Keratinocyte (primary cell): ENCODE results near the gene LUM. TPM values are rescaled to one million over a fixed set of nuclear protein-coding genes. Genes with fewer than 3 reads are reported as not detected.

Experiments used
- DNase-seq: peaks from one replicate; pipeline ENCODE4 v3.0.0-alpha.2; 2011; ENCODE audit warnings: low read depth, missing footprints, low spot score
- FAIRE-seq: peaks from 2 replicates; lab custom pipeline; 2011; peaks lifted over from hg19 to GRCh38; lab: Jason Lieb, UNC
- H2AFZ ChIP-seq: 2 replicates; pipeline ENCODE4 v1.6.0; 2012; ENCODE audit warnings: low read length, control low read depth, inconsistent platforms; ENCODE audit not compliant: control insufficient read depth
- H3K27ac ChIP-seq: 2 replicates; pipeline ENCODE4 v1.5.1; 2011; ENCODE audit warnings: low read length; ENCODE audit not compliant: control insufficient read depth, insufficient read depth
- H3K27me3 ChIP-seq: 3 replicates; pipeline ENCODE4 v1.6.0; 2011; ENCODE audit warnings: low read length; ENCODE audit not compliant: control insufficient read depth, insufficient read depth; ENCODE audit errors: extremely low read depth
- H3K36me3 ChIP-seq, 2 experiments: 2 replicates in 1 of 2; 3 replicates in 1 of 2; pipeline ENCODE4 v1.5.1; 2011; ENCODE audit warnings: low read length in 2 of 2, mild to moderate bottlenecking in 1 of 2; ENCODE audit not compliant: control insufficient read depth in 2 of 2, insufficient read depth in 2 of 2; ENCODE audit errors: extremely low read depth in 1 of 2
- H3K4me1 ChIP-seq: 3 replicates; pipeline ENCODE4 v1.5.1; 2011; ENCODE audit warnings: low read length; ENCODE audit not compliant: control insufficient read depth, insufficient read depth; ENCODE audit errors: extremely low read depth
- H3K4me2 ChIP-seq: 3 replicates; pipeline ENCODE4 v1.6.0; 2011; ENCODE audit warnings: low read depth, low read length; ENCODE audit not compliant: control insufficient read depth, insufficient read depth; ENCODE audit errors: extremely low read depth
- H3K4me3 ChIP-seq, 3 experiments: fragments of 200-600 bp in 1 of 3; sonication (generic) in 1 of 3; 2 replicates in 2 of 3; 3 replicates in 1 of 3; pipeline ENCODE4 v1.5.1; 2011 to 2016; ENCODE audit warnings: low read length in 3 of 3, mild to moderate bottlenecking in 3 of 3, control low read depth in 2 of 3, inconsistent platforms in 1 of 3, low read depth in 1 of 3, mixed read lengths in 1 of 3, mixed run types in 1 of 3, moderate library complexity in 1 of 3; ENCODE audit not compliant: control insufficient read depth in 2 of 3, insufficient read depth in 2 of 3; ENCODE audit errors: extremely low read depth in 1 of 3
- H3K79me2 ChIP-seq: 2 replicates; pipeline ENCODE4 v1.6.0; 2012; ENCODE audit warnings: low read length; ENCODE audit not compliant: control insufficient read depth, insufficient read depth
- H3K9ac ChIP-seq: 3 replicates; pipeline ENCODE4 v1.6.0; 2011; ENCODE audit warnings: low read length; ENCODE audit not compliant: control insufficient read depth, insufficient read depth; ENCODE audit errors: extremely low read depth
- H3K9me1 ChIP-seq: 3 replicates; pipeline ENCODE4 v1.6.0; 2011; ENCODE audit warnings: low read length; ENCODE audit not compliant: control insufficient read depth, insufficient read depth; ENCODE audit errors: extremely low read depth
- H3K9me3 ChIP-seq: 2 replicates; pipeline ENCODE4 v1.5.1; 2012; ENCODE audit warnings: low read depth, low read length; ENCODE audit not compliant: control insufficient read depth
- H4K20me1 ChIP-seq: 3 replicates; pipeline ENCODE4 v1.6.0; 2011; ENCODE audit warnings: low read length; ENCODE audit not compliant: control insufficient read depth, insufficient read depth; ENCODE audit errors: extremely low read depth
- EZH2 ChIP-seq: IDR thresholded peaks from one replicate; pipeline ENCODE4 v1.6.1; 2012; ENCODE audit warnings: inconsistent platforms, mild to moderate bottlenecking, low read length, moderate library complexity
- dilution Hi-C: fragments of 300-500 bp; cut with MboI; formaldehyde crosslinking; loops from one replicate; pipeline ENCODE4 v1.7.0; 2020; ENCODE audit warnings: low sequenced_read_pairs; ENCODE audit not compliant: extremely low pct_ligation_motif_present
- polyA plus RNA-seq, 5 experiments: library from polyadenylated mRNA; depleted of rRNA in 3 of 5; stranded (reverse) in 3 of 5; stranded (forward) in 1 of 5; unstranded in 1 of 5; fragments of >200 nt; gene quantifications; 1 replicate in 1 of 5; 2 replicates in 3 of 5; 3 replicates in 1 of 5; pipeline versions ENCODE4 v1.2.1 to v1.2.3, GENCODE V29; 2011 to 2012; ENCODE audit warnings: missing spikeins in 2 of 5, low read depth in 1 of 5, low replicate concordance in 1 of 5
- TF ChIP-seq, protein P1 (sequence below), 3 experiments: IDR thresholded peaks in 1 of 3; conservative IDR thresholded peaks in 1 of 3; optimal IDR thresholded peaks in 1 of 3; 2 replicates in 2 of 3; 3 replicates in 1 of 3; pipeline versions ENCODE3 to v1.5.1; 2011; ENCODE audit warnings: low read length in 3 of 3, mild to moderate bottlenecking in 3 of 3, moderate library complexity in 2 of 3, control low read depth in 1 of 3, inconsistent platforms in 1 of 3; ENCODE audit not compliant: insufficient read depth in 2 of 3; ENCODE audit errors: extremely low read depth in 1 of 3

LUM gene
- polyA plus RNA-seq, 1 donor (not counting 4 experiments of a cell fraction or from before 2014, with no cell fraction given), result 0.37 TPM

DNA sequence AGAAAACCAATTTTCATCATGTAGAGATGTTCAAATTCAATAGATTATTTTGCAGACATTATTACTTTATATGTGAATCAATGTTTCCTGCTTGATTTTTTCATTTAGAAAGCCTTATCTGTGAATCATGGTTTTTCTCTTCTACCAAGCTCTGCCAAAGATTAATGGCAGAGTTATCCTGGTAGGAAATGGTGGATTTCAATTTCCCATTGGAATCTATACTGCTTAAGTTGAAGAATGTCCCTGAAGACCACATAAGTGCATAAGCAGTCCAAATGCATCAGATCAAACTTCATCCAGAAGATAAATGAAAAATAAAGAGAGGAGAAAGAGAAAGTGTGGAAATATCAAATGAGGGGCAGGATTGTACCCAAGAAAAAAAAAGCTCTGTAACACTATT, 5.0 kb downstream of the LUM start:
- Histone ChIP-seq H3K9me1 (no peaks in the 10 kb centered on the region), H3K9ac (no peak overlapping the region), H3K27ac (no peak overlapping the region), H2AFZ (no peak overlapping the region), H3K79me2 (no peaks in the 10 kb centered on the region), H3K4me3 (no peak overlapping the region), H3K27me3 (no peaks in the 10 kb centered on the region), H3K36me3 (no peaks in the 10 kb centered on the region), H4K20me1 (no peaks in the 10 kb centered on the region), H3K4me1 (peaks cover 4% of the 10 kb centered on the region), H3K4me2 (no peak overlapping the region), H3K9me3 (no peaks in the 10 kb centered on the region)
- FAIRE-seq (no peak), DNase-seq (no peak)
- dilution Hi-C loops, result no loop called here
- TF ChIP-seq, protein P1, sequence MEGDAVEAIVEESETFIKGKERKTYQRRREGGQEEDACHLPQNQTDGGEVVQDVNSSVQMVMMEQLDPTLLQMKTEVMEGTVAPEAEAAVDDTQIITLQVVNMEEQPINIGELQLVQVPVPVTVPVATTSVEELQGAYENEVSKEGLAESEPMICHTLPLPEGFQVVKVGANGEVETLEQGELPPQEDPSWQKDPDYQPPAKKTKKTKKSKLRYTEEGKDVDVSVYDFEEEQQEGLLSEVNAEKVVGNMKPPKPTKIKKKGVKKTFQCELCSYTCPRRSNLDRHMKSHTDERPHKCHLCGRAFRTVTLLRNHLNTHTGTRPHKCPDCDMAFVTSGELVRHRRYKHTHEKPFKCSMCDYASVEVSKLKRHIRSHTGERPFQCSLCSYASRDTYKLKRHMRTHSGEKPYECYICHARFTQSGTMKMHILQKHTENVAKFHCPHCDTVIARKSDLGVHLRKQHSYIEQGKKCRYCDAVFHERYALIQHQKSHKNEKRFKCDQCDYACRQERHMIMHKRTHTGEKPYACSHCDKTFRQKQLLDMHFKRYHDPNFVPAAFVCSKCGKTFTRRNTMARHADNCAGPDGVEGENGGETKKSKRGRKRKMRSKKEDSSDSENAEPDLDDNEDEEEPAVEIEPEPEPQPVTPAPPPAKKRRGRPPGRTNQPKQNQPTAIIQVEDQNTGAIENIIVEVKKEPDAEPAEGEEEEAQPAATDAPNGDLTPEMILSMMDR (optimal IDR thresholded peaks at IDR 0.05 in 1 of 3, IDR thresholded peaks at IDR 0.05 in 1 of 3, conservative IDR thresholded peaks at IDR 0.05 in 1 of 3; ENCODE audit: extremely low read depth in 1 of 3, insufficient read depth in 2 of 3, low read length in 3 of 3), result no peak
- TF ChIP-seq EZH2, result no peak

DNA sequence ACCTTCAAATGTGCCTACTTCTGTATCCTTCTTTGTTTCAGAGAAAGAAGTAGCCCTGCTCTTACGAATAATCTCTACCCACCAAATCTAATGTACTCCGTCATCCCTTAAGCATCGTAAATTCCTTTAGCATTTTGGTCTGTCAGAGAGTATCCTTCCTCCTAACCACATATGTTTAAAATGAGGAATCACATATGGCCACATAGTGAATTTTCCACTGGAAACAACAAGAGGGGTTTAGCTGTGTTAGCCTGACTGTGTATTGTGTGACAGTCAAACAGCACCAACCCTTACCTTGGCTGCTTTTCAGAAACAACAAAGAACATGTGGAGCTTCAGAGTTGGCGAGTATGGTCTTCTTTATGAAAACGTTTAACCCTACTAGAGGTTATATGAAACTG, 5.5 kb downstream of the LUM start:
- Histone ChIP-seq H3K27me3 (no peaks in the 10 kb centered on the region), H3K4me1 (no peaks in the 10 kb centered on the region), H3K4me2 (no peak overlapping the region), H3K9me1 (no peaks in the 10 kb centered on the region), H3K9ac (no peak overlapping the region), H3K36me3 (no peaks in the 10 kb centered on the region), H2AFZ (no peak overlapping the region), H3K4me3 (no peak overlapping the region), H3K9me3 (no peaks in the 10 kb centered on the region), H3K79me2 (no peaks in the 10 kb centered on the region), H4K20me1 (no peaks in the 10 kb centered on the region), H3K27ac (no peak overlapping the region)
- dilution Hi-C loops, result no loop called here
- no peak for DNase-seq
- TF ChIP-seq EZH2, result no peak
- TF ChIP-seq, protein P1 (optimal IDR thresholded peaks at IDR 0.05 in 1 of 3, IDR thresholded peaks at IDR 0.05 in 1 of 3, conservative IDR thresholded peaks at IDR 0.05 in 1 of 3; ENCODE audit: extremely low read depth in 1 of 3, insufficient read depth in 2 of 3, low read length in 3 of 3), result no peak
- FAIRE-seq, result no peak
